ENCODE data around the gene IL32.
"Not testable (repeated sequence)": the region's sequence is repeated elsewhere in the genome, so short reads cannot be mapped to it uniquely, and the experiment has no call there.

Gene IL32

DNA sequence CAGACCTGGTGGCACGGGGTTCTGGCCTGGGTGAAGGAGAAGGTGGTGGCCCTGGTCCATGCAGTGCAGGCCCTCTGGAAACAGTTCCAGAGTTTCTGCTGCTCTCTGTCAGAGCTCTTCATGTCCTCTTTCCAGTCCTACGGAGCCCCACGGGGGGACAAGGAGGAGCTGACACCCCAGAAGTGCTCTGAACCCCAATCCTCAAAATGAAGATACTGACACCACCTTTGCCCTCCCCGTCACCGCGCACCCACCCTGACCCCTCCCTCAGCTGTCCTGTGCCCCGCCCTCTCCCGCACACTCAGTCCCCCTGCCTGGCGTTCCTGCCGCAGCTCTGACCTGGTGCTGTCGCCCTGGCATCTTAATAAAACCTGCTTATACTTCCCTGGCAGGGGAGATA, 3.7 kb downstream of the IL32 start:
- not testable (repeated sequence) for DNase-seq

DNA sequence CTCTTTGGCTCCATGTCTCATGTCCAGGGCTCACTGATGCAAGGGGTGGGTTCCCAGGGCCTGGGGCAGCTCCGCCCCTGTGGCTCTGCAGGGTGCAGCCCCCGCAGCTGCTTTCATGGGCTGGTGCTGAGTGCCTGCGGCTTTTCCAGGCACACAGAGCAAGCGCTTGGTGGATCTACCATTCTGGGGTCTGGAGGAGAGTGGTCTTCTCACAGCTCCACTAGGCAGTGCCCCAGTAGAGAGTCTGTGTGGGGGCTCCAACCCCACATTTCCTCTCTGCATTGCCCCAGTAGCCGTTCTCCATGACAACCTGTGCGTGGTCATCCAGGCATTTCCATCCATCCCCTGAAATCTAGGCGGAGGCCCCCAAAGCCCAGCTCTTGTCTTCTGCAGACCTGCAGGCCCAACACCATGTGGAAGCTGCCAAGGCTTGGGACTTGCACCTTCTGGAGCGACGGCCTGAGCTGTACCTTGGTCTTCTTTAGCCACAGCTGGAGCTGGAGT, 5.2 kb downstream of the IL32 start:
- no peak for DNase-seq

DNA sequence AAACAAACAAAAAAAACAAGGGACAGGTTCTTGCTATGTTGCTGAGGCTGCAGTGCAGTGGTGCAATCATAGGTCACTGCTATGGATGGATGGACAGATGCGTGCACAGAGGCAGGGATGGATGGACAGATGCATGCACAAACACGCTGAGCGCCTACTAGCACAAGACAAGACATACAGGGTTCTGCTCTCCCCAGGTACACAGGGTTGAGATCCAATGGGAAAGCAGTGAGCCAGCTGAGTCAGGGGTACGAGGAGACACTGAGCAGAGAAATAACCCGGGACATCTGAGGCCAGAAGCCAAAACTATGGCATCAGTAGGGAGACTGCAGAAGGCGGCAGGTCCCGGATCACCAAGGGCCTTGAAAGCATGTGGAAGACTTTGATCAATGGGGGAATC, 6.2 kb downstream of the IL32 start:
- no peak for DNase-seq

DNA sequence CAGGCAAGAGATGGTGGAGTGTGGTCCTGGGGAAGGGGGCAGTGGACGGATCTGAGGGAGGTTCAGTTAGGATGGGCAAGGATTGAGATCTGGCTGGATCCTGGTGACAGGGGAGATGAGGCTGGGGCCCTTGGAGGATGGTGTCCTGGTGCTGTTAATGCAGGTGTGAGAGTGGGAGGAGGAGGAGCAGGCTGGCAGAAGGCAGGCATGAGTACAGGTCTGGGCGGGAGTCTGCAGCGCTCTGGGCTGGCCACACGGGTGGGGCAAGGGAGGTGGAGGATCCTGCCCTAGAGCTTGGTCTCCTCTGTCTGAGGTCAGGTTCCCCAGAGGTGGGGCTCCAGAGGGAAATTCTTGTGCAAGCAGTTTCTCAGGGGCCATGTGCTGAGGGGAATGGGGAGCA, 6.7 kb downstream of the IL32 start:
- not testable (repeated sequence) for DNase-seq

DNA sequence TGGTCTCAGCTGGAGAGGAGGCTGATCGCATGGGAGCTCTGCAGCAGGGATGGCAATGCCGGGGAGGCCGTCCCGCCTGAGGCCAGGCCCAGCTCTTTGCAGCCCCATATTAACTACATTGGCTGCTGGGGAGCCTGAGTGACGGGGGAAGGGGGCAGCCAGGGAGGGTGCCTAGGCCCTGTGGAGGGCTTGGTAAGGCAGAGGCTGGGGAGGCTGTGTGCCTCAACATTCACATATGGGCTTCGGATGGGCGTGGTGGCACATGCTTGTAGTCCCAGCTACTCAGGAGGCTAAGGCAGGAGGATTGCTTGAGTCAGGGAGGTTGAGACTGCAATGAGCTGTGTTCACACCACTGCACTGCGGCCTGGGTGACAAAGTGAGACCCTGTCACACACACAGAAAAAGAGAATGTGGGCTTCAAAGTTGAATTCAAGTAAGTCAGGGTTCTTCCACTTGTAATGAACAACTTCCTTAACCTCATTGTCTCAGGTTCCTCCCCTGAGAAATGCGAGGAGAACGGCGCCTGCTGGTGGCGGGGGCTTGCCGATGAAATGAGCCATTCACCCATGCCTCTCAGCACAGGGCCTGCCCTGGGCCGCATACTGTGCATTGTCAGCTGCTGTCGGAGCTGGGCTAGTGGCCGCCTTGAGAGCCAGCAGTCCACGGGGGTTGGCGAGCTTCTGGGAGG, 7.3 kb downstream of the IL32 start:
- not testable (repeated sequence) for DNase-seq

DNA sequence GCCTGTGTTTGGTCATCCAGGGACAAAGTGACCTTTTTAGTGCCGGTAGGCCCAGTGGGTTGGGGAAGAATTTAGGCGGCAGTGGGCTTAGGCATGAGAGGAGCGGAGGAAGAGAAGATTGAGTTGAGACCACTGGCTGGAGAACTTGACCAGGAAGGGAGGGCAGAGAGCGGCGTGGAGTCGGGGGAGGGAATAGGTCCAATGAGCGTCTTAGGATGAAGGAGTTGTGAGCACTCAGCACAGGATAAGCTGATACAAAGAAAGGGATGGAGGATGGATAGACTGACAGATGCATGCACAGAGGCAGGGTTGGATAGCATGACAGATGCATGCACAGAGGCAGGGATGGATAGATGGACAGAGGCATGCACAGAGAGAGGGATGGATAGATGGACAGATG, 8.0 kb downstream of the IL32 start:
- no peak for DNase-seq

DNA sequence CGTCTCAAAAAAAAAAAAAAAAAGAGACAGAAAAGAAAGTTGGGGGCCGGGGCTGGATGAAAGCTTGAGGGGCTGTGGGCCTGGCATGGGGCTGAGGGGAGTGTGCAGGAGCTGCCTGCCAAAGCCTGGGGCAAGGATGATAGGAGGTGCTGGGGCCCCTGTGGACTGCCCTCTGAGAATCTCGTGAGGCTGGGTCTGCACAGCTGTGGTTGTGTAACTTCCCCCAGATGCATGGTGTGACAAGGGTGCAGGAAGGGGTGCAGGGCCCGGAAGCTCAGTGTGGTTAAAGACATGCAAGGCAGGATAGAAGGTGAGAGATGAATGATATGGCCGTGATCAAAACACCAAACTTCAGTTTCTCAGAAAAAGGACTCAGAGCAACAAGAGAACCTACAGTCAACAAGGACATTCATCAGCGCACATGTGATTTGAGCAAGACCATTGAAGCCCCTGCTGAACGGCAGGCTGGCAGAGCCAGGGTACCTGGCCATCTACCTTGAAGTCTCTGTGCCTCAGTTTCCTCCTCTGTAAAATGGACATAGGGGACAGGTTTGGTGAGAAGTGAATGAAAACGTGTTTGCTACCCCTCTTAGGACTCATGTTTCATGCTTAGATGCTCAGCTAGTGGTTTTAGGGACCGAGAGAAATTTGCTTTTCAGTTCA, 9.6 kb downstream of the IL32 start:
- no peak for DNase-seq

DNA sequence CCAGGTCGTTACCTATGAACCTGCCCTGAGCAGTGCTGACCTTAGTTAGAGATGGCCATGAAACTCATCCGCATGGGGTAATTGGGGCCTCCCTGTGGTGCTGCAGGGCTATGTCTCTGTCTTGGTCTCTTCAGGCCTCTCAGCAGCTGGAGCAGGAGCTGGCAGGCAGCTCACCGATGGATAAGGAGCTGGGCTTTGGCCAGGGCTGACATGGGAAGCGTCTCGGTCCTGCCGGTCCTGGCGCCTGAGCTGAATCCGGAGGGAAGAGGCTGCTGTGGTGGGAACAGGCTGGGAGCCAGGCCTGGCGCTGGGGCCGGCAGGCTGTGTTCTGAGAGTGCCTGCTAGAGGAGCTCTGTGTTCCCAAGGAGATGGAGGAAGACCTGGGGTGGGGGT, 10.1 kb downstream of the IL32 start:
- peak in 2 of 58 donors; percentile 10 to 31 for DNase-seq

DNA sequence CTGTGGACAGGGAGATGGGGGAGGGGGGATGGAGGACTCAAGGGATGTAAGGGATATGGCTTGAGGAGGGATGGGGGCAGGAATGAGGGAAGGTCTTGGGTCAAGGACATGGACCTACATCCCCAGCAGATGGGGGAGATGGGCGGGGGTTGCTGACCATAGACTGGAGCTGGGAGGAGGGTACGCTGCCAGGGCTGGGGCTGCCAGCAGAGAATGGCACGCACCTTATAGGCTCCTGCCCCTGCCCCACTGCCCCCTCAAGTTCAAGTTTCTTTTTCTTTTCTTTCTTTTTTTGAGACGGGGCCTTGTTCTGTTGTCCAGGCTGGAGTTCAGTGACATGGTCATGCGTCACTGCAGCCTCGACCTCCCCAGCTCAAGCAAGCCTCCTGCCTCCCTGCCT, 10.5 kb downstream of the IL32 start:
- DNase-seq: not testable (repeated sequence)

DNA sequence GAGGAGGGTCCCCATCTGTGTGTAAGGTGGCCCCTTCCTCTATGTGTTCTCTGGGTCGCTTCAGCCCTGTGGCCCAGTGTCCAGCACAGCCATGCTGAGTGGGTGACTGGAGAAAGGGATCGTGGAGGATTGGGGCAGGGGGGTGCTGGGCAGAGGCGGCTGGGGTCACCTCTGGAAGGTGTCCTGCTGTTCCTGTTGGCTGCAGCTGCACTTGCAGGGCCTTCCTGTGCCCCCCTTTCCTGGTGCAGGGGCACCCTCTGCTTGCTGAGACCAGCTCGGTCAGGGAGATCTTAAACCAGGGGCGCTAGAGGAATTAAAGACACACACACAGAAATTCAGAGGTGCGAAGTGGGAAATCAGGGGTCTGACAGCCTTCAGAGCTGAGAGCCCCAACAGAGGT, 11.1 kb downstream of the IL32 start:
- no peak for DNase-seq

DNA sequence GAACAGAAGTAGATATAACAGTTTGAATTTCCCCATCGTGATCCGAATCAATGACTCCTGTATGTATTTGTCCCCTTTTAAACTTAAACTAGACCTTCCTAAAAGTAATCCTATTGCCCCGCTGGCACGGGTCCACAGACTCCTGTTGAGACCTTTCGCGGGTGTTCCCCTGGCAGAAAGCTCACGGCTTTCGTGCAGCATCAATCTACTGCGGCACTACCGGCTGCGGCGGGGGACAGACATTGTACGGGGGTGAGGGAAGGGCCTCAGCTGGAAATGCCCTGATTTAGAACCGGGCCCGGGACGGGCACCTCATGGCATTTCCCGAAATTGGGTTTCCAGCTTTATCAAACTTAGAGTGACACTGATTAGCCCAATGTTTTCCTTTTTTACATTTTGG, 14.6 kb downstream of the IL32 start:
- no peak for DNase-seq

DNA sequence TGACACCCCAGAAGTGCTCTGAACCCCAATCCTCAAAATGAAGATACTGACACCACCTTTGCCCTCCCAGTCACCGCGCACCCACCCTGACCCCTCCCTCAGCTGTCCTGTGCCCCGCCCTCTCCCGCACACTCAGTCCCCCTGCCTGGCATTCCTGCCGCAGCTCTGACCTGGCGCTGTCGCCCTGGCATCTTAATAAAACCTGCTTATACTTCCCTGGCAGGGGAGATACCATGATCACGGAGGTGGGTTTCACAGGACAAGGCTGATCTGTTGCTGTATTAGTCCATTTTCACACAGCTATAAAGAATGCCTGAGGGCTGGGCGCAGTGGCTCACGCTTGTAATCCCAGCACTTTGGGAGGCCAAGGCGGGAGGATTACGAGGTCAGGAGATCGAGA, 16.5 kb downstream of the IL32 start:
- DNase-seq: not testable (repeated sequence)

DNA sequence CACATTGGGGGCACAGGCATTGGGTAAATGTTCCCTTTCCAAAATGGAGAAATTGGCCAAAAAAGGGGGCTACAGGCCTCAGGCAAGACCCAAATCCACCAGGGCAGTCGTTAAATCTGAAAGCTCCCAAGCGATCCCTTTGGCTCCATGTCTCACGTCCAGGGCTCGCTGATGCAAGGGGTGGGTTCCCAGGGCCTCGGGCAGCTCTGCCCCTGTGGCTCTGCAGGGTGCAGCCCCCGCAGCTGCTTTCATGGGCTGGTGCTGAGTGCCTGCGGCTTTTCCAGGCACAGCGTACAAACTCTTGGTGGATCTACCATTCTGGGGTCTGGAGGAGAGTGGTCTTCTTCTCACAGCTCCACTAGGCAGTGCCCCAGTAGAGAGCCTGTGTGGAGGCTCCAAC, 18.0 kb downstream of the IL32 start:
- DNase-seq: not testable (repeated sequence)

DNA sequence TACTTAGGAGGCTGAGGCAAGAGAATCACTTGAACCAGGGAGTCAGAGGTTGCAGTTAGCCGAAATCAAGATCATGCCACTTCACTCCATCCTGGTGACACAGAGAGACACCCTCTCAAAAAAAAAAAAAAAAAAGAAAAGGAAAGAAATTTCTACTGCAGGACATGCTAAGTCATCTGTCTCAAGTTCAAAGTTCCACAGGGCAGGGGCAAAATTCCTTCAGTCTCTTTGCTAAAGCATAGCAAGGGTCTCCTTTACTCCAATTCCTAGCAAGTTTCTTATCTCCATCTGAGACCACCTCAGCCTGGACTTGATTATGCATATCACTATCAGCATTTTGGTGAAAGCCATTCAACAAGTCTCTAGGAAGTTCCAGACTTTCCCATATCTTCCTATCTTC, 19.1 kb downstream of the IL32 start:
- DNase-seq: no peak

DNA sequence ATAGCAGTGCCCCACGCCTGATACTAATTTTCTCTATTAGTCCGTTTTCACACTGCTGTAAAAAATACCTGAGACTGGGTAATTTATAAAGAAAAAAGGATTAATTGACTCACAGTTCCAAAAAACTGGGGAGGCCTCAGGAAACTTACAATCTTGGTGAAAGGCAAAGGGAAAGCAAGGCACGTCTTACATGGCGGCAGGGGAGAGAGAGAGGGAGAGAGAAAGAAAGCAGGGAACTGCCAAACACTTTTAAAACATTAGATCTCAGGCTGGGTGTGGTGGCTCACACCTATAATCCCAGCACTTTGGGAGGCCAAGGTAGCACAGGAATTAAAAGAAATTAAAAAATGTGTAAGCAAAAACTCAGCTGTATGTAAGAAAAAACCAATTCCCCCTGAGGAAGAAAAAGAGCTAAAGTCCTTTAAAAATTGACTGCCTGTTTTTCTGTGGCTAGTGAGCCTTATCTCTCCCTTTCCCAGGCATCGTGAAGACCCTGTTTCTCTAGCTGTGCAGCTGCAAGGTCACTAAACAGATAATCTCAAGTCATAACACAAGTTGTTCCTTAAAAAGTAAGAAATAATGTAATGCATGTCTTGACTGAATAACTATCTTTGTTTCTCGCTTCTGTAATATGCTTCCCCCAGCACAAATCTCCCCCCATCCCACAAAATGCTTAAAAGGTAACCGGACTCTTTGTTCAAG, 19.7 kb downstream of the IL32 start:
- no peak for DNase-seq

DNA sequence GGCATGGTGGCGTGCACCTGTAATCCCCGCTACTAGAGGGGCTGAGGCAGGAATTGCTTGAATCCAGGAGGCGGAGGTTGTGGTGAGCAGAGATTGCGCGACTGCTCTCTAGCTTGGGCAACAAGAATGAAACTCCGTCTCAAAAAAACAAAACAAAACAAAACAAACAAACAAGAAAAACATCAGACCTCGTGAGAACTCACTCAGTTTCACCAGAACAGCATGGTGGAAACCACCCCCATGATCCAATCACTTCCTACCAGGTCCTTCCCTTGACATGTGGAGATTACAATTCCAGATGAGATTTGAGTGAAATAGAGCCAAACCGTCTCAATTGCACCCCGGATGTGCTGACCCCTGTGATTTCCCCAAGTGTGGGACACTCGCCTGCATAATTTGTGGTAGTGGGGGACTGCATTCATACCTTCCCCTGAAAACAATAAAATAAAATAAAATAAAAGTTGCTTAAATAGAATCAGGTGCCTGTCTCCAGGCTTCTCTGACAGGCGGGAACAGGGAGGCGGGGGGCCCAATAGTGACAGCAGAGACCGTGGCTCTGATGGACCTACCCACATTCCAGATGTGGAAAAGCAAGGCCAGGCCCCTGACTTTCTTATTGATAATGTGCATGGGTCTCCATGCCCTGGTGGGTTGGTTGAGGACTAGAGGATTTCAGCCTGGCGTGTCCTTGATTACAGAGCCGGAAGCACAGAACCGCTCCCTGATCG, 20.6 kb downstream of the IL32 start:
- DNase-seq: no peak

DNA sequence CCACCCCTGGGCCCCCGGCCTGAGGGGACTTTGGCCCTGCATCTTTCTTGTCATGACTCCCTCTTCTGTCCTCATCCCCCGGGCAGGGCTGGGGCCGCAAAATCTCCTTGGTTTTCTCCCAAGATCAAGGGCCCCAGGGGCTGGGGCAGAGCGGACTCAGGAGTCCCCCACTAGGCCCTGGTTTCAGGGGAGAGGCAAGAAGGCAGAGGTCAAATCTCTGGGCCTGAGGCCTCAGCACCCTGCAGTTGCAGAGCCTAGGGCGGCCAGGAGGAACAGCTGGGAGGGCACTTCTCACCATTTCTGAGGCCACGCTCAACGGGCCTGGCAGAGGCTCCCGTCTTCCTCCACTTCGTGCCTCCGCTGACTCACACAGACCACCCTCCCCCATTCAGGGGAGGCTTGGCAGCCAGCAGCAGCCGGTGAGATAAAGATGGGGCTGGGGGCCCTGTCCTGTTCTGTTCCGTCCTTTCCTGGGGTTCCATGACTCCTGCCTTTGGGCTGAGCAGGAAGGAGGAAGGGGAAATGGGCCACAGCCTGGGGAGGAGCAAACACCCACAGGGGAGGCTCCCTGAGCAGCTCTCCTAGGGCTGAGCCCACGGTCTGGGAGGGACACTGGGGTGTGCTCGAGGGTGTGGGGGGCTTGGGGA, 21.3 kb downstream of the IL32 start:
- no peak for DNase-seq

DNA sequence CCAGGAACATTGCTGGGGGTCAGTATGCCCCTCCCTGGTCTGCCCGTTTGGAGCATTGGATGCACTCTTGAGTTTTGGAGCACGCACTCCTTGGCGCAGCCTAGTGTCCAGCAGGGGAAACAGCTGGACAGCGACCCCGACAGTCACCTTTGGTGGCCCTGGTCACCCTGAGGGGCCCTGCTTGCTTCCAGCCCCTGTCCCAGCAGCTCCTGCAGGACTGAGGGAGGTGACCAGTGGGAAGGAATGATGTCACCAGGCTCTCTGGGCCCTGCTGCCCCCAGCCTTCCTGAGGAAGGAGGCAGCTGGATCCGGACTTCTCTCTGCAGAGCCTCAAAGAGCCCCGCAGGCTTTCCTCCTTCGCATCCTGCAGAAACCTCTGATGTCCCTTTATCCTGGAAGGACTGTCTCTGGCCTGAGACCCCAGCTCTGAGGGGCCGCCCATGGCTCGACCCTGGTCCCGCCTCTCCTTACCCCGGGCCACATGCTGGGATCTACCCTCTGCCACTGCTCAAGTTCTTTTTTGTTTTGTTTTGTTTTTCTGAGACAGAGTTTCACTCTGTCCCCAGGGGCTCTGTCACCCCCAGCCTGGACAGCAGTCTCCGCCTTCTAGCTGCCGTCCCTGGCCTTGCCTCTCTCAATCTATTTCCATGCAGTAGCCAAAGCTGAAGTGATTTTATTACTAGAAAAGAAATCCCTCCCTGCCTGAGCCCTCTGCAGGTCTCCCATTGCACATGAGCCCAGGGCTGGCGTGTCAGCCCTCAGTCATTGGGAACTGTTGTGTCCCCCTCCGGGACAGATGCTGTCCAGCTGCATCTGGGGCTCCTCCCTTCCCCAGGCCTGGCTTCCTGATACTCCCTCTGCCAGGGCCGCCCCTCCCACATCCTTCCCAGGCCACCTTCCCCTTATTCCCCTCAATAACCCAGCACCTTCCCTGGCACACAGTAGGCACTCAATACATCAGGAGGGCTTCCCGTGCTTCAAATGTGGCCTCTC, 22.1 kb downstream of the IL32 start:
- DNase-seq: no peak

DNA sequence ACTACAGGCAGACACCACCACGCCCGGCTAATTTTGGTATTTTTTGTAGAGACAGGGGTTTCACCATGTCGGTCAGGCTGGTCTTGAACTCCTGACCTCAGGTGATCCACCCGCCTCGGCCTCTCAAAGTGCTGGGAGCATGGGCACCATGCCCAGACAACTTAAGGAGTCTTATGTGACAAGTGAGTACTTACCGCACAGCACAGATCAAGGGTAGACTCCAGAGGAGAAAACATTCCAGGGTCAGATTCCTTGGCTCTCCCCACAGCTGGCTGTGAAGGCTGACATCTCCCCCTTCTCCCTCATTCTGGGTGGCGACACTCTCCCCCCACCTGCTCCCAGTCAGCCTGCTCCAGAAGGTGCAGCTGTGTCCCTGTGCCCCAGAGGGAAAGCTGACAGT, 23.0 kb downstream of the IL32 start:
- DNase-seq: no peak
